ENCODE results near the gene GRAMD1A. TPM values are rescaled to one million over a fixed set of nuclear protein-coding genes. Genes with fewer than 3 reads are reported as not detected.

GRAMD1A gene
- total RNA-seq, 1 donor from 2014 or later, result 67.4 TPM

DNA sequence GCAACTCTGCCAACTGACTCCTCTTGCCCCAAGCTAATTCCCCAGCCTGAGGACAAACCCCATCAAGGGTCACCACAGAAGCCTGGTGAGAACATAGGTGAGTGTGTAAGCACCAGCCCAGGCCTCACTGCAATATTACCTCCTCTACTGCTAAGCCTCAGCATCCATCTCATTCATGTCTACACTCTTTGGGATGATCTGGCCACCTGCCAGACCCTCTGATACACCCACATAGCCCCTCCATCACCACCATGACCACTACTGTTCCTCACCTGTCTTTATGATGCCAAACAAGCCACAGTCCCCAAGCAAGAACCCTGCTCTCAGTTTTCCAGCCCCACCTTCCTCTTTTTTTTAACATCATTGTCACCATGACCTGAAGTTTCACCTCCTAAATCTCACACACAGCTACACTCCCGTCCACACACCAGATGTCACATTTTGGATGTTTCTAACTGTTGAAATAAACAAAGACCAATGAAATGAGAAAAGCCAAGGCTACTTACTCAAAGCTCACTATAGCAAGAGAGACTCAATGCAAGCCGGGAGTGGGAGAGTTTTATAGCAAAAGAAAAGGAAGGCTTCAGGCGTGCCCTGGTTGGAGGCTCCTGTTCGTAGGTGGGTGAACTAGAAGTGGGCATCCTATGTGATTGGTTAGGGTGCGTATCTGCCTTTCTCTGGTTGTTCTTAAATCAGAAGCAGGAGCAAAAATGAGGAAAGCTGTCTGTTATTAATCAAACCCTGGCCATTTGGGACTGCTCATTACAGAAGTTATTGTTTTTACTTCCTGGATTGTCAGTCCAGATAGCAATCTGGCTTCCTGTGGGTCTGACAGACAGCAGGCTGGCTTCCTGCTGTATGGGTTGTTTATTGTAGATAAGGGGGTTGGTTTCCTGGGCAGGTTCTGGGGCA lies 38.1 kb upstream of the GRAMD1A start:
- Mint-ChIP-seq H3K27ac (ENCODE audit: unreplicated experiment) (no peak overlapping the region), H3K4me1 (ENCODE audit: low read depth, unreplicated experiment) (peaks cover 24% of the 10 kb centered on the region), H3K9me3 (ENCODE audit: unreplicated experiment) (peaks cover 35% of the 10 kb centered on the region), H3K27me3 (ENCODE audit: low read depth, unreplicated experiment) (no peaks in the 10 kb centered on the region), H3K36me3 (ENCODE audit: low read depth, unreplicated experiment) (peaks cover 37% of the 10 kb centered on the region), H3K4me3 (ENCODE audit: unreplicated experiment) (peak overlapping the region; percentile 98)
- H3K9me3 ChIP-seq (ENCODE audit: insufficient read depth, low read depth, low read length), result peaks cover 32% of the 10 kb centered on the region
- H3K27ac ChIP-seq (ENCODE audit: low read depth, low read length), result no peak overlapping the region
- TF ChIP-seq, protein P1, sequence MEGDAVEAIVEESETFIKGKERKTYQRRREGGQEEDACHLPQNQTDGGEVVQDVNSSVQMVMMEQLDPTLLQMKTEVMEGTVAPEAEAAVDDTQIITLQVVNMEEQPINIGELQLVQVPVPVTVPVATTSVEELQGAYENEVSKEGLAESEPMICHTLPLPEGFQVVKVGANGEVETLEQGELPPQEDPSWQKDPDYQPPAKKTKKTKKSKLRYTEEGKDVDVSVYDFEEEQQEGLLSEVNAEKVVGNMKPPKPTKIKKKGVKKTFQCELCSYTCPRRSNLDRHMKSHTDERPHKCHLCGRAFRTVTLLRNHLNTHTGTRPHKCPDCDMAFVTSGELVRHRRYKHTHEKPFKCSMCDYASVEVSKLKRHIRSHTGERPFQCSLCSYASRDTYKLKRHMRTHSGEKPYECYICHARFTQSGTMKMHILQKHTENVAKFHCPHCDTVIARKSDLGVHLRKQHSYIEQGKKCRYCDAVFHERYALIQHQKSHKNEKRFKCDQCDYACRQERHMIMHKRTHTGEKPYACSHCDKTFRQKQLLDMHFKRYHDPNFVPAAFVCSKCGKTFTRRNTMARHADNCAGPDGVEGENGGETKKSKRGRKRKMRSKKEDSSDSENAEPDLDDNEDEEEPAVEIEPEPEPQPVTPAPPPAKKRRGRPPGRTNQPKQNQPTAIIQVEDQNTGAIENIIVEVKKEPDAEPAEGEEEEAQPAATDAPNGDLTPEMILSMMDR (IDR thresholded peaks at IDR 0.05; ENCODE audit: insufficient read depth, low read depth, low read length), result no peak
- no peak for TF ChIP-seq EZH2 (IDR thresholded peaks at IDR 0.05; ENCODE audit: insufficient read depth, low read length)
- no peak for FAIRE-seq
- peaks cover 16% of the 10 kb centered on the region for H4K20me1 ChIP-seq (ENCODE audit: insufficient read depth, low read length)
- peaks cover 31% of the 10 kb centered on the region for H3K4me1 ChIP-seq (ENCODE audit: insufficient read depth, low read length)
- no peak overlapping the region for H2AFZ ChIP-seq (ENCODE audit: low read depth, low read length)
- H3K27me3 ChIP-seq (ENCODE audit: insufficient read depth, low read length), result no peaks in the 10 kb centered on the region
- H3K4me3 ChIP-seq (ENCODE audit: insufficient read depth, low read depth, low read length), result peak overlapping the region; percentile 67
- peak overlapping the region; percentile 87 for H3K4me2 ChIP-seq (ENCODE audit: low read length)
- DNase-seq (ENCODE audit: low read depth), result no peak
- peaks cover 21% of the 10 kb centered on the region for H3K79me2 ChIP-seq (ENCODE audit: insufficient read depth, low read length)
- peaks cover 22% of the 10 kb centered on the region for H3K36me3 ChIP-seq (ENCODE audit: insufficient read depth, low read length)
- H3K9ac ChIP-seq (ENCODE audit: low read length), result no peak overlapping the region

DNA sequence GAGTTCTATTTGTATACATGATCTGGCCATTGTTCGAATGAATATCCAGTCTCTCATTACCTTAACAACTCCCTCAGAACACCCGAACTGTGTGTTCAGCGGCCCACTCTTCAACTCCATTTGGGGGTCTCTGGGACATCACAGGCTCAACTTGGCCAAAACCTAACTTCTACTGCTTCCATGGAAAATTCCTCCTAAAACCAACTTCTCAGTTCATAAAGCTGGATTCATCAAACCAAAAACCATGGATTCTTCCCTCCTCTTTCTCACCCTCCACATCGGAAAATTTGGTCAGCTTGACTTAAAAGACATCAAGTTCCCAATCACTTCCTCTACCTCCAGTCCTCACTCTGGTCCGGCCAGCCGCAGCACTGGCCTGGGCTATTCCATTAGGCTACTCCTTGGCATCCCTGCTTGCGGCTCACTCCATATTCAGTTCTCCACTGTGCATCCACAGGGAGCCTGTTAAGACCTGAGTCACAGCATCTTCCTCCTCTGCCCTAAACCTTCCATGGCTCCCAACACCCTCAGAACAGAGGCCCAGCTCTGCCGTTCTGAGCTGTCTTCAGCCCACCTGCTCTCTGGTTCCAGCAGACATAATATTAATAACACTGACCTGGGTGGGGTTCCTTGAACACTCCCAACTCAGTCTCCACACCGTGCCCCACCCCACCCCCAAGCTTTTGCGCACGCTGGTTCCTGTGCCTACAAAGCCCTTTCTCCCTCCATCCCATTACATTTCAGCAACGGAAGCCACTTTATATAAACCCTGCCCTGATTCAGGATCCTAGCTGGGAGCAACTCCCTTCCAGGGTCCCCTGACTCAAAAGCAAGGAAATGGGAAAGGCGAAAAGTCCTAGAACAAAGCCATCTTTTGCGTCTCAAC lies 37.2 kb upstream of the GRAMD1A start:
- H3K9me3 Mint-ChIP-seq (ENCODE audit: unreplicated experiment), result peaks cover 31% of the 10 kb centered on the region
- Histone ChIP-seq H3K9me3 (ENCODE audit: insufficient read depth, low read depth, low read length) (peaks cover 23% of the 10 kb centered on the region), H3K4me2 (ENCODE audit: low read length) (peak overlapping the region; percentile 87), H3K4me1 (ENCODE audit: insufficient read depth, low read length) (peaks cover 31% of the 10 kb centered on the region), H2AFZ (ENCODE audit: low read depth, low read length) (peak overlapping the region; percentile 93), H3K36me3 (ENCODE audit: insufficient read depth, low read length) (peaks cover 13% of the 10 kb centered on the region), H4K20me1 (ENCODE audit: insufficient read depth, low read length) (peaks cover 16% of the 10 kb centered on the region), H3K4me3 (ENCODE audit: insufficient read depth, low read depth, low read length) (peak overlapping the region; percentile 67), H3K27me3 (ENCODE audit: insufficient read depth, low read length) (no peaks in the 10 kb centered on the region), H3K79me2 (ENCODE audit: insufficient read depth, low read length) (peaks cover 21% of the 10 kb centered on the region), H3K9ac (ENCODE audit: low read length) (peak overlapping the region; percentile 72), H3K27ac (ENCODE audit: low read depth, low read length) (no peak overlapping the region)
- H3K36me3 Mint-ChIP-seq (ENCODE audit: low read depth, unreplicated experiment), result peaks cover 28% of the 10 kb centered on the region
- peak overlapping the region; percentile 98 for H3K4me3 Mint-ChIP-seq (ENCODE audit: unreplicated experiment)
- peak overlapping the region; percentile 58 for H3K27ac Mint-ChIP-seq (ENCODE audit: unreplicated experiment)
- H3K27me3 Mint-ChIP-seq (ENCODE audit: low read depth, unreplicated experiment), result no peaks in the 10 kb centered on the region
- H3K4me1 Mint-ChIP-seq (ENCODE audit: low read depth, unreplicated experiment), result peaks cover 24% of the 10 kb centered on the region
- TF ChIP-seq, protein P1 (IDR thresholded peaks at IDR 0.05; ENCODE audit: insufficient read depth, low read depth, low read length), result no peak
- no peak for TF ChIP-seq EZH2 (IDR thresholded peaks at IDR 0.05; ENCODE audit: insufficient read depth, low read length)
- DNase-seq (ENCODE audit: low read depth) (no peak), FAIRE-seq (no peak)

Measured in astrocyte (in vitro differentiated cells and primary cell).